Rectal smooth muscle tissue (tissue), 1 donor: ENCODE results near the gene KRT23.

ENCODE experiments used
- H3K27ac ChIP-seq: one replicate; pipeline ENCODE4 v1.7.0; 2013; ENCODE audit warnings: low read depth, low read length, inconsistent platforms
- H3K27me3 ChIP-seq: one replicate; pipeline ENCODE4 v1.7.0; 2013; ENCODE audit warnings: low read length; ENCODE audit not compliant: control insufficient read depth, insufficient read depth
- H3K36me3 ChIP-seq: one replicate; pipeline ENCODE4 v1.7.0; 2013; ENCODE audit warnings: low read length; ENCODE audit not compliant: control insufficient read depth, insufficient read depth
- H3K4me1 ChIP-seq: one replicate; pipeline ENCODE4 v1.7.0; 2013; ENCODE audit warnings: low read length; ENCODE audit not compliant: control insufficient read depth, insufficient read depth
- H3K4me3 ChIP-seq: one replicate; pipeline ENCODE4 v1.7.0; 2013; ENCODE audit warnings: low read length
- H3K9ac ChIP-seq: one replicate; pipeline ENCODE4 v1.7.0; 2013; ENCODE audit warnings: low read length

Gene KRT23

GRCh38 chr17:40937384-40937819, at the start of gene KRT23:
KRT23 (minus strand) TSS chr17:40937646; CDS start chr17:40936603, 1,043 bp downstream.
- H3K4me1 ChIP-seq: no peaks in the 10 kb centered on the region
- H3K4me3 ChIP-seq: no peak within 1 kb of the TSS
- H3K27ac ChIP-seq: no peak within 1 kb of the TSS
- H3K9ac ChIP-seq: no peak within 1 kb of the TSS
- H3K27me3 ChIP-seq: no peaks in the 10 kb centered on the region
- H3K36me3 ChIP-seq: no peaks in the 10 kb centered on the region

- no peaks in the 10 kb centered on the region for H3K4me1 ChIP-seq
- H3K9ac ChIP-seq: no peak overlapping the region
- no peak overlapping the region for H3K27ac ChIP-seq
- no peaks in the 10 kb centered on the region for H3K36me3 ChIP-seq
- H3K27me3 ChIP-seq: no peaks in the 10 kb centered on the region
- H3K4me3 ChIP-seq: no peak overlapping the region
Measured at GRCh38 chr17:40986920-40987319, 49.5 kb upstream of the KRT23 start.

GRCh38 chr17:40984226-40984625, 46.8 kb upstream of the KRT23 start, which contains the start of gene KRT40:
KRT40 (minus strand) TSS chr17:40984326; CDS start chr17:40984273, 53 bp downstream.
- Histone ChIP-seq H3K4me1 (no peaks in the 10 kb centered on the region), H3K27me3 (no peaks in the 10 kb centered on the region), H3K27ac (no peak within 1 kb of the TSS), H3K4me3 (no peak within 1 kb of the TSS), H3K9ac (no peak within 1 kb of the TSS), H3K36me3 (no peaks in the 10 kb centered on the region)

GRCh38 chr17:40981115-40981514, 43.7 kb upstream of the KRT23 start:
- Histone ChIP-seq H3K27ac (no peak overlapping the region), H3K27me3 (peaks cover 5% of the 10 kb centered on the region), H3K9ac (no peak overlapping the region), H3K4me1 (no peaks in the 10 kb centered on the region), H3K4me3 (no peak overlapping the region), H3K36me3 (no peaks in the 10 kb centered on the region)

- Histone ChIP-seq H3K4me3 (no peak overlapping the region), H3K9ac (no peak overlapping the region), H3K27ac (no peak overlapping the region), H3K36me3 (no peaks in the 10 kb centered on the region), H3K27me3 (peaks cover 6% of the 10 kb centered on the region), H3K4me1 (no peaks in the 10 kb centered on the region)
Measured at GRCh38 chr17:40980596-40980995, 43.1 kb upstream of the KRT23 start.

- no peak overlapping the region for H3K9ac ChIP-seq
- H3K27me3 ChIP-seq: peaks cover 6% of the 10 kb centered on the region
- no peak overlapping the region for H3K27ac ChIP-seq
Measured at GRCh38 chr17:40980117-40980516, 42.7 kb upstream of the KRT23 start.

GRCh38 chr17:40978575-40979151, 41.2 kb upstream of the KRT23 start:
- H3K4me3 ChIP-seq: no peak overlapping the region
- no peak overlapping the region for H3K9ac ChIP-seq
- H3K27me3 ChIP-seq: peaks cover 6% of the 10 kb centered on the region
- no peaks in the 10 kb centered on the region for H3K4me1 ChIP-seq
- no peak overlapping the region for H3K27ac ChIP-seq
- no peaks in the 10 kb centered on the region for H3K36me3 ChIP-seq

More at GRCh38 chr17:40980117-40980516, 42.7 kb upstream of the KRT23 start:
- no peaks in the 10 kb centered on the region for H3K36me3 ChIP-seq
- no peaks in the 10 kb centered on the region for H3K4me1 ChIP-seq
- H3K4me3 ChIP-seq: no peak overlapping the region

- Histone ChIP-seq H3K27ac (no peak overlapping the region), H3K9ac (no peak overlapping the region), H3K4me1 (no peaks in the 10 kb centered on the region), H3K4me3 (no peak overlapping the region), H3K36me3 (no peaks in the 10 kb centered on the region), H3K27me3 (peaks cover 6% of the 10 kb centered on the region)
Measured at GRCh38 chr17:40975516-40975915, 38.1 kb upstream of the KRT23 start.

- no peak overlapping the region for H3K4me3 ChIP-seq
Measured at GRCh38 chr17:40974366-40974765, 36.9 kb upstream of the KRT23 start.

GRCh38 chr17:40967582-40967981, 30.1 kb upstream of the KRT23 start:
- H3K36me3 ChIP-seq: no peaks in the 10 kb centered on the region
- H3K9ac ChIP-seq: no peak overlapping the region
- H3K27ac ChIP-seq: no peak overlapping the region
- H3K4me3 ChIP-seq: no peak overlapping the region
- H3K27me3 ChIP-seq: no peaks in the 10 kb centered on the region
- no peaks in the 10 kb centered on the region for H3K4me1 ChIP-seq

More at GRCh38 chr17:40974366-40974765, 36.9 kb upstream of the KRT23 start:
- no peak overlapping the region for H3K9ac ChIP-seq
- no peaks in the 10 kb centered on the region for H3K4me1 ChIP-seq
- H3K27ac ChIP-seq: no peak overlapping the region
- H3K36me3 ChIP-seq: no peaks in the 10 kb centered on the region
- H3K27me3 ChIP-seq: peaks cover 6% of the 10 kb centered on the region

GRCh38 chr17:40966848-40967247, 29.4 kb upstream of the KRT23 start, which contains the start of gene KRT39:
KRT39 (minus strand) TSS chr17:40966948; CDS start chr17:40966856, 92 bp downstream.
- Histone ChIP-seq H3K27ac (no peak within 1 kb of the TSS), H3K4me1 (no peaks in the 10 kb centered on the region), H3K27me3 (no peaks in the 10 kb centered on the region), H3K4me3 (no peak within 1 kb of the TSS), H3K9ac (no peak within 1 kb of the TSS), H3K36me3 (no peaks in the 10 kb centered on the region)

- Histone ChIP-seq H3K36me3 (no peaks in the 10 kb centered on the region), H3K27ac (no peak overlapping the region), H3K4me1 (no peaks in the 10 kb centered on the region), H3K4me3 (no peak overlapping the region), H3K27me3 (no peaks in the 10 kb centered on the region), H3K9ac (no peak overlapping the region)
Measured at GRCh38 chr17:40963838-40964237, 26.4 kb upstream of the KRT23 start.

- no peak overlapping the region for H3K4me3 ChIP-seq
- H3K36me3 ChIP-seq: no peaks in the 10 kb centered on the region
- no peak overlapping the region for H3K9ac ChIP-seq
- H3K27ac ChIP-seq: no peak overlapping the region
- H3K27me3 ChIP-seq: no peaks in the 10 kb centered on the region
- H3K4me1 ChIP-seq: no peaks in the 10 kb centered on the region
Measured at GRCh38 chr17:40962059-40962561, 24.7 kb upstream of the KRT23 start.
